Lower leg skin (tissue), 4 donors: ENCODE data around the gene SCFD2. TPM values are rescaled to one million over a fixed set of nuclear protein-coding genes. Genes with fewer than 3 reads are reported as not detected.

Experiments
- DNase-seq, 2 donors: peaks; one replicate each; pipeline ENCODE4 v3.0.0-alpha.2; 2019; ENCODE audit warnings: low spot score in 2 of 2
- H3K4me3 ChIP-seq: fragments of 200-600 bp; sonication (generic); 2 replicates; pipeline ENCODE4 v1.5.1; 2017; ENCODE audit warnings: mild to moderate bottlenecking, low read depth; ENCODE audit not compliant: poor library complexity, severe bottlenecking
- POLR2A ChIP-seq, 2 donors: fragments of 450-650 bp; IDR thresholded peaks; one replicate each; pipeline ENCODE4 v1.6.1; 2016 to 2017; ENCODE audit warnings: antibody characterized with exemption in 2 of 2, mild to moderate bottlenecking in 1 of 2, moderate library complexity in 1 of 2
- WGBS, 2 donors: methylation state at CpG; one replicate each; pipeline ENCODE4 v1.1.5; 2018; 5-methylcytosine and 5-hydroxymethylcytosine counted together
- intact Hi-C: fragments of 100-400 bp; cut with DNase I; formaldehyde crosslinking; loops from one replicate; pipeline ENCODE4 v1.15.0; 2023; ENCODE audit warnings: low total_unique reads
- total RNA-seq, 4 donors: library from RNA; depleted of rRNA; stranded (reverse); fragments of >200 nt; gene quantifications; one replicate each; pipeline ENCODE4 v1.1.0, GENCODE V29; 2016
- TF ChIP-seq, protein P1 (sequence below), 3 donors: fragments of 450-650 bp; IDR thresholded peaks; one replicate each; pipeline ENCODE4 v1.5.1; 2016; ENCODE audit warnings: antibody characterized with exemption in 3 of 3, mild to moderate bottlenecking in 3 of 3, moderate library complexity in 2 of 3

Gene SCFD2
- total RNA-seq, 4 donors from 2014 or later, result 13.6 to 23.3 (median 19.0) TPM

DNA sequence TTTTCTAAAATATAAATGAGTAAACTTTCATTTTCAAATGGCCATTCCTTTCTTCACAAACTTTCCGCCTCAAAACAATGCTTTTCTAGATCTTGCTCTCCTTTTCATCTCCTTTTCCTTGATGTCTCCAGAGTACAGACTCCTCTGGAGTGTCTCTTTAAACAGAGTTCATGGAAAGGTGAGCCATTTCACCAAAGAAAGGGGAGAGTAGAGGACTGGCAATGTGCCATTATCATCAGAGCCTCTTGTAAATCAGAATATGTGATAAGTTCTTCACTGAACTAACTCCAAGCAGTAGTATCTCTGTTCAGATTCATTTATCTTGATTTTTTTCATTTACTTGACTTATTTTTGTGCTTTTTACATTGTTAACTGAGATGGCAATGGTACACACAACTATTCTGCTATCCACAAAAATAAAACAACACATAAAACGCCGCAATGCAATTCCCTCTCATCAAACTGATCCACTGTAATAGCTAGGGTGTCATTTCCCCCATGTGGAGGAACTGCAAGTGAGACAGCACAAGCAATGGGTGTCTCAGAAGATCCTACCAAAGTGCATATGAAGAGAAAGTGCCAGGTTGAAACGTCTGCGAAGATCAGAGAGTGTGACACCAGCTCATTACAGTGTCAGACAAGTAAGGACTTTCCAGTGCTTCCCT, 378.3 kb downstream of the SCFD2 start:
- DNase-seq, result no peak
- intact Hi-C loops, result no loop called here
- H3K4me3 ChIP-seq, result no peak overlapping the region
- WGBS, 2 donors, result 82 to 88% methylated on average over 5 of the region's 5 CpGs
- TF ChIP-seq, protein P1, sequence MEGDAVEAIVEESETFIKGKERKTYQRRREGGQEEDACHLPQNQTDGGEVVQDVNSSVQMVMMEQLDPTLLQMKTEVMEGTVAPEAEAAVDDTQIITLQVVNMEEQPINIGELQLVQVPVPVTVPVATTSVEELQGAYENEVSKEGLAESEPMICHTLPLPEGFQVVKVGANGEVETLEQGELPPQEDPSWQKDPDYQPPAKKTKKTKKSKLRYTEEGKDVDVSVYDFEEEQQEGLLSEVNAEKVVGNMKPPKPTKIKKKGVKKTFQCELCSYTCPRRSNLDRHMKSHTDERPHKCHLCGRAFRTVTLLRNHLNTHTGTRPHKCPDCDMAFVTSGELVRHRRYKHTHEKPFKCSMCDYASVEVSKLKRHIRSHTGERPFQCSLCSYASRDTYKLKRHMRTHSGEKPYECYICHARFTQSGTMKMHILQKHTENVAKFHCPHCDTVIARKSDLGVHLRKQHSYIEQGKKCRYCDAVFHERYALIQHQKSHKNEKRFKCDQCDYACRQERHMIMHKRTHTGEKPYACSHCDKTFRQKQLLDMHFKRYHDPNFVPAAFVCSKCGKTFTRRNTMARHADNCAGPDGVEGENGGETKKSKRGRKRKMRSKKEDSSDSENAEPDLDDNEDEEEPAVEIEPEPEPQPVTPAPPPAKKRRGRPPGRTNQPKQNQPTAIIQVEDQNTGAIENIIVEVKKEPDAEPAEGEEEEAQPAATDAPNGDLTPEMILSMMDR (IDR thresholded peaks at IDR 0.05), result no peak
- TF ChIP-seq POLR2A (IDR thresholded peaks at IDR 0.05), result no peak

- no peak for DNase-seq
- H3K4me3 ChIP-seq, result no peak overlapping the region
- intact Hi-C loops, result loop anchor here (5.0 kb wide), 1 partner anchor 437 kb away; no protein-coding TSS in a partner anchor
- TF ChIP-seq, protein P1 (IDR thresholded peaks at IDR 0.05), result no peak
- no peak for TF ChIP-seq POLR2A (IDR thresholded peaks at IDR 0.05)
- WGBS, 2 donors, result 31 to 60% methylated on average over 2 of the region's 2 CpGs
These were observed 381.4 kb downstream of the SCFD2 start for GRCh38 chr4:52984462-52984881.

DNA sequence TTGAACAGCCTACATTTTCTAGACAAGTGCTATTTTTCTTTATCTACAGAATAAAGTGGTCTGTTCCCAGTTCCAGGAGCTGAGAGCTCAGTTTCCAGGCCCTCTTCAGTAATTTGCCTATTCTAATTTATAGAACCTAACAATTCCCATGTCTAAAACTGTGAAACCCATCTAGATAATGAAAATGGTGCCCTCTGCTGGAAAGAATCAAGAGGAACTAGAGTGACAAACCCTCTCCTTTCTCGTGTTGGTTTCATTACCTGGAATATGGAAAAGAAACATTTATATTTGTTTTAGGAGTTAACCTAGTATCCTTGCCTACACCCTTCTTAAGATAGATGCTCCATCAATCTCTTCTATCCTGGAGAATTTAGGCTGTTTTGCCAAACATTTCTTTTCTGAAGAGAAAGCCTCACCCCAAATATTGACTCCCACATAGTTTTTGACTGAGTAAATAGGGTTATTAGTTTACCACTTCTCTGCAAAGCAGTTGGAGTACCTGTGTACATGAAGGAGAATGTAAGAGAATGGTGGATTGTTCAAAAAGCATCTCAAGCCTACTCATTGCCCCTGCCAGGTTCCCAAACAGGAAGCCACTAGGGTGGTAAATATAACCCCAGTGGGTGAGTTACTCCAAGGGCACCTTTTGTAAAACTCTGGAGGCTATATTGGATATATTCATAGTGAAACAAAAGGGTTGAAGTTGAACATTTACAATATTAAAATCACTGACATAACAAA, 382.1 kb downstream of the SCFD2 start:
- no peak overlapping the region for H3K4me3 ChIP-seq
- intact Hi-C loops, result loop anchor here (5.0 kb wide), 1 partner anchor 436 kb away; no protein-coding TSS in a partner anchor
- no peak for TF ChIP-seq POLR2A (IDR thresholded peaks at IDR 0.05)
- TF ChIP-seq, protein P1 (IDR thresholded peaks at IDR 0.05), result no peak
- no peak for DNase-seq
- 0 to 2% methylated on average over 1 of the region's 1 CpG for WGBS, 2 donors

DNA sequence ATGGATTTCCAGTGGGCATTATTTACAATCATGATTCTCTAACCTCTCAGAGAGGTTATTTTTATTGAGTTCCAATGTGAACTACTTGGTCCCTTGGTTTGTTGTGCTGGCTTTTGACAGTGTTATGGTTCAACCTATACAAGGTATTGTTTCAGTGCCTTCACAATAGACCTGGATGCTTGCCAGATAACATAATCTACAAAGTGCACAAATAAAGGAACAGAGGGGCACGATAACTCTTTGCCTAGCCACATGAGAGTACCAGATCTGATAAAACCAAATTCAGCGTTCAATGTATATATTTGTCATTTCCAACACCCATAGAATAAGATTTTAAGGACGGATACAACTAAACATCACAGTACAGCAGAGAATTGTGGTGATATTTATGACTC, 382.9 kb downstream of the SCFD2 start:
- no peak for DNase-seq
- WGBS, 2 donors, result 64 to 72% methylated on average over 3 of the region's 3 CpGs
- no peak for TF ChIP-seq POLR2A (IDR thresholded peaks at IDR 0.05)
- TF ChIP-seq, protein P1 (IDR thresholded peaks at IDR 0.05), result no peak
- intact Hi-C loops, result loop anchor here (5.0 kb wide), 1 partner anchor 436 kb away; no protein-coding TSS in a partner anchor
- no peak overlapping the region for H3K4me3 ChIP-seq

DNA sequence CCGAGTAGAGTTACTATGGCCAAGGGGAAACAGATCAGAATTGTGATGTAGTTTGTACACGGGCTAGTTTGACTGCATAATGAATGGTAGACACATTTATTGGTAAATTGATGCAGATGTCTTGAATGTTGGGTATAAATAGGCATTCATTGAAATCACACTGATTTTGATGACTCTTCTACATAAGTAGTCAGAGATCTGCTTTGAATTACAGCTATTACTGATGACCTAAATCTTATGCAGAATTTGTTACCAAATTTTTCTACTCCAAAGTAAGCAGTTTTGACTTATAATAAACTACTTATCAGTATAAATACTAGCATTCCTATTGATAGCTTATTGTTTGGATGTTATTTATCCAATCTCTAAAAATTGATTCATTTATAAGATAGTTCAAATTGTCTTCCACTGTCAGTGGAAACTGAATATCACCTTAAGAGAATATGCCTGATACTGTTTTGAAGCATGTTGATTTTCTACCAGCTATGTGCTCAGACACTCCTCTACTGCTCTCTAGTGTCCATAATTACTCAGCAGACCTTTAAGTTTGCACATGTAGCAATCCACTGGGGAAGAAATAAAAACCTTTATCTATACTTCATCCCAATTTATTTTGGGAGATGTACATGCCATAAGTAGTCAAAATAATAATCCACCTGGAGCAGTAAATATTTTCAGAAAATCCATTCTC, 383.5 kb downstream of the SCFD2 start:
- intact Hi-C loops, result loop anchor here (5.0 kb wide), 1 partner anchor 435 kb away; no protein-coding TSS in a partner anchor
- TF ChIP-seq, protein P1 (IDR thresholded peaks at IDR 0.05), result no peak
- no peak for TF ChIP-seq POLR2A (IDR thresholded peaks at IDR 0.05)
- H3K4me3 ChIP-seq, result no peak overlapping the region
- DNase-seq, result no peak
- WGBS, 2 donors, result 49 to 69% methylated on average over 2 of the region's 2 CpGs
